Loucy (cell line): Measurements from ENCODE around the gene FNDC10.

ENCODE experiments used
- H2AFZ ChIP-seq: fragments of 200-600 bp; sonication (generic); 2 replicates; pipeline ENCODE4 v1.6.0; 2016; ENCODE audit warnings: antibody characterized with exemption, mild to moderate bottlenecking, low read length, moderate library complexity
- H3F3A ChIP-seq: fragments of 200-600 bp; 2 replicates; pipeline ENCODE4 v1.6.0; 2016; ENCODE audit warnings: antibody characterized with exemption, low read depth, mild to moderate bottlenecking
- H3K27me3 ChIP-seq: fragments of 200-600 bp; sonication (generic); 2 replicates; pipeline ENCODE4 v1.6.1; 2014; ENCODE audit warnings: low read length, mild to moderate bottlenecking; ENCODE audit not compliant: insufficient read depth, poor library complexity, severe bottlenecking
- H3K36me3 ChIP-seq: fragments of 200-600 bp; sonication (generic); 2 replicates; pipeline ENCODE4 v1.6.1; 2016; ENCODE audit warnings: low read length; ENCODE audit not compliant: insufficient read depth
- H3K4me1 ChIP-seq: fragments of 200-600 bp; sonication (generic); 2 replicates; pipeline ENCODE4 v1.5.1; 2014; ENCODE audit warnings: low read length, mild to moderate bottlenecking; ENCODE audit not compliant: insufficient read depth, poor library complexity, severe bottlenecking
- H3K4me2 ChIP-seq: fragments of 200-600 bp; sonication (generic); 2 replicates; pipeline ENCODE4 v1.6.0; 2014; ENCODE audit warnings: antibody characterized with exemption, low read length, low read depth, mild to moderate bottlenecking; ENCODE audit not compliant: poor library complexity, severe bottlenecking
- H3K4me3 ChIP-seq: fragments of 200-600 bp; sonication (generic); 2 replicates; pipeline ENCODE4 v1.5.1; 2014; ENCODE audit warnings: low read length, mild to moderate bottlenecking, mixed read lengths; ENCODE audit not compliant: poor library complexity, severe bottlenecking
- H3K79me2 ChIP-seq: fragments of 200-600 bp; sonication (generic); 2 replicates; pipeline ENCODE4 v1.6.1; 2014; ENCODE audit warnings: low read length; ENCODE audit not compliant: insufficient read depth
- H3K9ac ChIP-seq: fragments of 200-600 bp; sonication (generic); 2 replicates; pipeline ENCODE4 v1.6.0; 2014; ENCODE audit warnings: mild to moderate bottlenecking, low read depth, low read length, moderate library complexity; ENCODE audit not compliant: poor library complexity, severe bottlenecking
- H3K9me2 ChIP-seq: fragments of 200-600 bp; sonication (generic); replicated peaks from 2 replicates; pipeline ENCODE4 v1.6.1; 2016; ENCODE audit warnings: low read depth, low read length, mixed read lengths
- H3K9me3 ChIP-seq: fragments of 200-600 bp; sonication (generic); 2 replicates; pipeline ENCODE4 v1.6.1; 2014; ENCODE audit warnings: mild to moderate bottlenecking, antibody characterized with exemption, low read length, low read depth; ENCODE audit not compliant: insufficient read depth
- H4K20me1 ChIP-seq: fragments of 200-600 bp; sonication (generic); 2 replicates; pipeline ENCODE4 v1.6.0; 2014; ENCODE audit warnings: antibody characterized with exemption, low read length, mild to moderate bottlenecking; ENCODE audit not compliant: insufficient read depth, poor library complexity, severe bottlenecking
- CTCF ChIP-seq: fragments of 200-600 bp; sonication (generic); conservative IDR thresholded peaks from 2 replicates; pipeline ENCODE4 v1.5.1; 2014; ENCODE audit warnings: mild to moderate bottlenecking, antibody characterized with exemption, low read length
- EZH2phosphoT487 ChIP-seq: fragments of 200-600 bp; IDR thresholded peaks from 2 replicates; pipeline ENCODE4 v1.6.1; 2018; ENCODE audit warnings: antibody characterized with exemption, mild to moderate bottlenecking, moderate library complexity, borderline replicate concordance

The FNDC10 gene

GRCh38 chr1:1600861-1601563 is 1.1 kb upstream of the FNDC10 start:
- no peaks in the 10 kb centered on the region for H3K9me2 ChIP-seq
- H3K27me3 ChIP-seq = peaks cover 6% of the 10 kb centered on the region
- no peaks in the 10 kb centered on the region for H4K20me1 ChIP-seq
- no peak overlapping the region for H3K4me3 ChIP-seq
- no peak overlapping the region for H3K4me2 ChIP-seq
- H3K4me1 ChIP-seq = no peaks in the 10 kb centered on the region
- no peaks in the 10 kb centered on the region for H3F3A ChIP-seq
- H3K9ac ChIP-seq = no peak overlapping the region
- no peaks in the 10 kb centered on the region for H3K79me2 ChIP-seq
- H2AFZ ChIP-seq = no peak overlapping the region
- TF ChIP-seq EZH2phosphoT487 (no peak), CTCF (no peak)
- no peaks in the 10 kb centered on the region for H3K9me3 ChIP-seq
- no peaks in the 10 kb centered on the region for H3K36me3 ChIP-seq

- Histone ChIP-seq H3F3A (no peaks in the 10 kb centered on the region), H3K27me3 (peaks cover 19% of the 10 kb centered on the region), H3K79me2 (no peaks in the 10 kb centered on the region), H3K36me3 (no peaks in the 10 kb centered on the region), H3K4me2 (no peak overlapping the region), H3K9me2 (no peaks in the 10 kb centered on the region), H3K4me3 (no peak overlapping the region), H3K9ac (no peak overlapping the region), H2AFZ (no peak overlapping the region), H3K4me1 (no peaks in the 10 kb centered on the region), H3K9me3 (no peaks in the 10 kb centered on the region), H4K20me1 (no peaks in the 10 kb centered on the region)
- no peak for TF ChIP-seq CTCF
- no peak for TF ChIP-seq EZH2phosphoT487
Observed at GRCh38 chr1:1599030-1599934, 653 bp downstream of the FNDC10 start.

- H3K9me2 ChIP-seq = no peaks in the 10 kb centered on the region
- no peak for TF ChIP-seq EZH2phosphoT487
- no peak for TF ChIP-seq CTCF
- peaks cover 19% of the 10 kb centered on the region for H3K27me3 ChIP-seq
- no peak overlapping the region for H3K9ac ChIP-seq
- H3K4me1 ChIP-seq = no peaks in the 10 kb centered on the region
- no peak overlapping the region for H2AFZ ChIP-seq
- no peaks in the 10 kb centered on the region for H3K36me3 ChIP-seq
- no peaks in the 10 kb centered on the region for H3K79me2 ChIP-seq
- H3F3A ChIP-seq = no peaks in the 10 kb centered on the region
- H3K4me3 ChIP-seq = no peak overlapping the region
- H3K9me3 ChIP-seq = no peaks in the 10 kb centered on the region
- no peaks in the 10 kb centered on the region for H4K20me1 ChIP-seq
- H3K4me2 ChIP-seq = no peak overlapping the region
Observed at GRCh38 chr1:1598720-1599029, 1.3 kb downstream of the FNDC10 start.
